ENCODE measurements around the gene PLD5.
"Not testable (repeated sequence)": the region's sequence is repeated elsewhere in the genome, so short reads cannot be mapped to it uniquely, and the experiment has no call there.

The PLD5 gene

GRCh38 chr1:242212401-242212800 lies 312.1 kb downstream of the PLD5 start:
- DNase-seq, result no peak
- H3K4me3 Mint-ChIP-seq, result no peak overlapping the region
- H3K9me3 Mint-ChIP-seq, result peaks cover 43% of the 10 kb centered on the region
- no peaks in the 10 kb centered on the region for H3K27me3 Mint-ChIP-seq (ENCODE audit: low read depth, poor library complexity)
- no peak overlapping the region for H3K27ac Mint-ChIP-seq
- H3K36me3 Mint-ChIP-seq (ENCODE audit: low read depth), result peaks cover 5% of the 10 kb centered on the region
- H3K4me1 Mint-ChIP-seq, result peaks cover 16% of the 10 kb centered on the region
- TF ChIP-seq, protein P1, sequence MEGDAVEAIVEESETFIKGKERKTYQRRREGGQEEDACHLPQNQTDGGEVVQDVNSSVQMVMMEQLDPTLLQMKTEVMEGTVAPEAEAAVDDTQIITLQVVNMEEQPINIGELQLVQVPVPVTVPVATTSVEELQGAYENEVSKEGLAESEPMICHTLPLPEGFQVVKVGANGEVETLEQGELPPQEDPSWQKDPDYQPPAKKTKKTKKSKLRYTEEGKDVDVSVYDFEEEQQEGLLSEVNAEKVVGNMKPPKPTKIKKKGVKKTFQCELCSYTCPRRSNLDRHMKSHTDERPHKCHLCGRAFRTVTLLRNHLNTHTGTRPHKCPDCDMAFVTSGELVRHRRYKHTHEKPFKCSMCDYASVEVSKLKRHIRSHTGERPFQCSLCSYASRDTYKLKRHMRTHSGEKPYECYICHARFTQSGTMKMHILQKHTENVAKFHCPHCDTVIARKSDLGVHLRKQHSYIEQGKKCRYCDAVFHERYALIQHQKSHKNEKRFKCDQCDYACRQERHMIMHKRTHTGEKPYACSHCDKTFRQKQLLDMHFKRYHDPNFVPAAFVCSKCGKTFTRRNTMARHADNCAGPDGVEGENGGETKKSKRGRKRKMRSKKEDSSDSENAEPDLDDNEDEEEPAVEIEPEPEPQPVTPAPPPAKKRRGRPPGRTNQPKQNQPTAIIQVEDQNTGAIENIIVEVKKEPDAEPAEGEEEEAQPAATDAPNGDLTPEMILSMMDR (IDR thresholded peaks at IDR 0.05), result no peak

DNA sequence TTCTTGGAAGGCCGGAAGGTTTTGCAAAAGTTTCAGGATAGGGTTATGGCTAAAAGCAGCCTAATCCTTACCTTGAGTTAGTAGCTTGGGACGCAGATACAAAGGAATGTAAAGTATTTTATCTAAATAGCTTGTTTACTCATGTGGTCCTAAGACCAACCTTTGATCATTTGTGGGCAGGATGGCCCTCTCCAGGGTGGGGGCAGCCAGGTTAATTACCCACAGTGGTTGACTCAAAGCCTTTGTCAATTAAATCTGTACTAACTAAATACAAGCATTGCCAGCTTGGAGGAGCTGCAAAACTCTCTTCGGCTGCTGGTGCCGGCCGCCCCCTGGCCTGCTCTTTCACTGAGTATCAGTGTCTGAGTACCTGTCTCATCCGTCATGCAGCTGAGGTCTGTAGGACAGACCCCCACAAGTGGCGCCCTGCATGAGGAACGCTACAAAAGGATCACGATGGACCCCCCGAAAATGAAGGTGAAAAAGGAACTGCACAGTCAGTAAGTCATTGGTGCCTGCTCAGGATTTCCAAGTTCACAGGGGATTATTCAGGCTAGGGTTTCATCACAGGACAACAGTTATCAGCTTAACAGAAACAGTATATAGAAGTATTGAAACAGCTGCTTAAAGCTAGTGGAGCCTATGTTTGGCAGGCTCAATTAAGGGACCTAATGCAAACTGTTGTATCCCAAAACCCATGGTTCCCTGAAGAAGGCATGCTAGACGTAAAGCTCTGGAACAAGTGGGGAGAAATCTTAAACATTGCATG lies 313.1 kb downstream of the PLD5 start:
- H3K36me3 Mint-ChIP-seq (ENCODE audit: low read depth), result peaks cover 5% of the 10 kb centered on the region
- H3K27me3 Mint-ChIP-seq (ENCODE audit: low read depth, poor library complexity), result no peaks in the 10 kb centered on the region
- no peak overlapping the region for H3K4me3 Mint-ChIP-seq
- no peak for DNase-seq
- H3K27ac Mint-ChIP-seq, result no peak overlapping the region
- TF ChIP-seq, protein P1 (IDR thresholded peaks at IDR 0.05), result no peak
- H3K9me3 Mint-ChIP-seq, result peaks cover 34% of the 10 kb centered on the region
- peaks cover 16% of the 10 kb centered on the region for H3K4me1 Mint-ChIP-seq

GRCh38 chr1:242210316-242210715 lies 314.2 kb downstream of the PLD5 start:
- not testable (repeated sequence) for H3K27me3 Mint-ChIP-seq (ENCODE audit: low read depth, poor library complexity); H3K27ac Mint-ChIP-seq; H3K4me3 Mint-ChIP-seq; DNase-seq; H3K36me3 Mint-ChIP-seq (ENCODE audit: low read depth)
- peaks cover 23% of the 10 kb centered on the region for H3K9me3 Mint-ChIP-seq
- peaks cover 16% of the 10 kb centered on the region for H3K4me1 Mint-ChIP-seq

GRCh38 chr1:242209063-242209462 lies 315.4 kb downstream of the PLD5 start:
- H3K4me1 Mint-ChIP-seq, result peaks cover 16% of the 10 kb centered on the region
- peaks cover 10% of the 10 kb centered on the region for H3K9me3 Mint-ChIP-seq
- H3K36me3 Mint-ChIP-seq (ENCODE audit: low read depth), result no peaks in the 10 kb centered on the region
- H3K4me3 Mint-ChIP-seq, result no peak overlapping the region
- TF ChIP-seq, protein P1 (IDR thresholded peaks at IDR 0.05), result no peak
- no peak for DNase-seq
- no peaks in the 10 kb centered on the region for H3K27me3 Mint-ChIP-seq (ENCODE audit: low read depth, poor library complexity)
- H3K27ac Mint-ChIP-seq, result peak overlapping the region; percentile 72

- Mint-ChIP-seq H3K4me3 (no peak overlapping the region), H3K27ac (no peak overlapping the region), H3K4me1 (peaks cover 25% of the 10 kb centered on the region), H3K36me3 (ENCODE audit: low read depth) (no peaks in the 10 kb centered on the region), H3K9me3 (peaks cover 3% of the 10 kb centered on the region), H3K27me3 (ENCODE audit: low read depth, poor library complexity) (peaks cover 2% of the 10 kb centered on the region)
- TF ChIP-seq, protein P1 (IDR thresholded peaks at IDR 0.05), result no peak
- DNase-seq, result no peak
Observed at GRCh38 chr1:242208021-242208420, 316.5 kb downstream of the PLD5 start.

- DNase-seq, result no peak
- no peaks in the 10 kb centered on the region for H3K36me3 Mint-ChIP-seq (ENCODE audit: low read depth)
- peaks cover 3% of the 10 kb centered on the region for H3K9me3 Mint-ChIP-seq
- no peak overlapping the region for H3K4me3 Mint-ChIP-seq
- H3K27me3 Mint-ChIP-seq (ENCODE audit: low read depth, poor library complexity), result peaks cover 4% of the 10 kb centered on the region
- H3K27ac Mint-ChIP-seq, result no peak overlapping the region
- H3K4me1 Mint-ChIP-seq, result peaks cover 29% of the 10 kb centered on the region
- TF ChIP-seq, protein P1 (IDR thresholded peaks at IDR 0.05), result no peak
Observed at GRCh38 chr1:242206994-242207393, 317.5 kb downstream of the PLD5 start.

All from nephron progenitor cell (in vitro differentiated cells).